HG03103 (cell line): ENCODE measurements around the gene ARHGAP10.
A peak's percentile ranks its signal among the peaks of the same experiment; 100 is the strongest.

ENCODE experiments used
- ATAC-seq: cut with Tn5 transposase; IDR thresholded peaks from one replicate; pipeline ENCODE4 v1.9.1; 2021; ENCODE audit warnings: low read depth; ENCODE audit not compliant: unreplicated experiment

ARHGAP10 gene

DNA sequence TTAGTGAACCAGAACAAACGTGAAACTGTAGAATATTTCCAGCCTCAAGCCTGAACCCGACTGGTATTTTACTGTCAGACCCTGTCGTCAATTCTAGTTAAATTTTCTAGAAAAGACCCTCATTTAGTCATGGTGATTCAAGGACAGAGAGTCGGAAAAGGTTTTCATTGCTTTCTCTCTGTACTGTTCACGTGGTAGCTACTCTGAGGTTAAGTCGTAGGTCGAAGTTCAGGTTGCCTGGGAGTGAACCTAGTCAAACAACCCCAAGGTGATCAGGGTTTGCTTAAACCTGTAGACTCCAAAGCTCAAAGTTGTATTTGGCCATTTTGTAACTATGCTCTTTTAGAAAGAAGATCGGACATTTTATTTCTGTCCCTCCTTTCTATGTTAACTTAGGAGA lies 283.6 kb downstream of the ARHGAP10 start:
- ATAC-seq: no peak

DNA sequence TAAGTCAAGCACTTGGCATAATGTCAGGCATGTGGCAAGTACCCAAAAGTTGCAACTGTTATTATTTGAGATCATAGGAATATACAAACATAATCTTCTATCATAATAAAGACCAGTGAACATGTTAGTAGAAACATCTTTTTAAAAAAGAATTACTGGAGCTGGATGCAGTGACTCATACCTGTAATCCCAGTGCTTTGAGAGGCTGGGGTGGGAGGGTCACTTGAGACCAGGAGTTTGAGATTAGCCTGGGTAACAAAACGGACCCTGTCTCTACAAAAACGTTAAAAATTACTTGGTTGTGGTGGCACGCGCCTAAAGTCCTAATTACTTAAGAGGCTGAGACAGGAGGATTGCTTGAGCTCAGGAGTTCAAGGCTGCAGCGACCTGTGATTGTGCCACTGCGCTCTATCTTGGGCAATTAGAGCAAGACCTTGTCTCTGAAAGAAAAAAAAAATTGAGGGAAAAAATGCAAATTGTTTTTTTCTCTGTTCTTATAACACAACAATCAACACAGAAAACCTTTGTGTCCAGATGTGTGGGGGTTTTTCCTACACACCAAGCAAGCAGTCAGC lies 284.3 kb downstream of the ARHGAP10 start:
- ATAC-seq: no peak

DNA sequence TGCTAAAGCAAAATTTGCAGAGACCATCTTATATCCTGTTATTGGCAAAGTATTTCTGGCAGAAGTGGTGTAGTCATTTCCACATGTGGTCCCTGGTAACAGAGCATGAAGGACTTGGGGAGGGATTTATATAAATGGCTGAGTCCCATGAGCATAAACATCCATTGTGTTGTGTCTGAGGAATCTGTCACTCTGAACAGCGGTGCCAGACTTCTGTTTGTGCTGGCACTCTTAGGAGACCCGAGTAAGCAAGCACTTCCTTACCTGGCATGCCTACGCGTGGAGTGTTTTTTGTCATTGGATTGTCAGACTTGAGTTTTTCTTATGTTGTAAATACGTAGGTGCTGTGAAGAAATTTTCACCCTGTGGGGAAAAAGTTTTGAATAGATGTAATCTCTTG lies 285.9 kb downstream of the ARHGAP10 start:
- ATAC-seq: no peak

DNA sequence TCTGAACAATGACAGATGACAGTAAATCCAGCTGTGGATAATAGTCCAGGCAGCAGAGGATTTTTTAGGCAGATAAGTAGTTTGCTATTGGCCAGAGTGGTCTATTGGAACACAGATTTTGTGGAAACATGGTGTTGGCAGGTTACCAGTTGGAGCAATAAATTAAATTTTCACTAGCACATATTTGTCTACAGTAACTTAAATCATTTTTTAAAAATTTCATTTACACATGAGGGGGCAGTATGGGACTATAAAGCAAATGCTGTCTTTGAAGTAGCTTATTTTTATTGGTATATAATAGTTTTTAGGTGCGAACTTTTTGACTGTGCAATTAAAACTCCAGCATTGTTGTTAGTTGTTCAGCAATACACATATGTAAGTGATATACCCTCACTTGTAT lies 289.8 kb downstream of the ARHGAP10 start:
- no peak for ATAC-seq

DNA sequence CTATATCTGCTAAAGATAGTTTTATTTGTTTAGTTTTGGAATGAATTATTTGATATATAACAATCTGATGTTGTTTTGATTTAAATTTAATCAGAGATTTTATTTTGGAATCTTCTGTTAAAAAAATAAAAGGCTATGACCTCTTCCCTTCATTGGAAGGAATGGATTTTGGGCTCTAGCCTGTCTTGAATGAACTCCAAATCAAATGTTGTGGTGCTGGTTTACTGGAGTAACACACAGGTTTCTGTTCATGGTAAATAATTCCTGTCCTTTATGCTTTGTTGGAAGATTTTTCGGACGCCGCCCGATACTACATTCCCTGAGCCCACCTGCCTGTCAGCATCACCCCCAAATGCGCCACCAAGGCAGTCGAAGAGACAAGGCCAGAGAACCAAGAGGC lies 291.1 kb downstream of the ARHGAP10 start:
- ATAC-seq: no peak

DNA sequence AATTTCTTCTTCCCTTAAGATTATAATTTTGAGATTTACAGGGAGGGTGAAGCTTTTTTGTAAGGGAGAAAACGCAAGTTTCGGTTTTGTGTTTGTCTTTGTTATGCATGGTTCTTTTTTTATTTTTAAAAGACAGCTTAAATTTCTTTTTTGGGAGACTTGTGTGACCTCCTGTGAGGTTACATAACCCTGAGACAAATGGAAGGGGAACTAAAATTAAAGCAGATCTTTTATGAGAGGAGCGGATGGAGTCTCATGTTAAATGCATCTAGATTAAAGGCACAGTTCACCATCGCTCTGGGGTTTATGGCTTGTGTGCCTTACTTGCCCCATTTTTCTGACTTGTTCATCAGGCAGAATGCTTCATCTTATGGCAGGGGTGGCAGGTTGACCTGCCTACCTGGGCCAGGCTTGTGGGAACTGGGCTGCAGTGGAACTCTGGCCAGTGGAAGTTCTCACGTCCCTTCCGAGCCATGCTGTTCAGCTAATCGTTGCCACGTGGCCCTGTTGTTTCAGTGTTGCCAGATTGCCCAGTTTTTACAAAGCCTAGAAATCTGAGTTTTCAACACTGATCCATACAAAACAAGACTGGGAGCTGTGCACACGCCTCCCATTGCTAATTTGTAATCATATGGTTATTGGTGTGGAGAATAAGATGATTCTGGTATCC lies 291.8 kb downstream of the ARHGAP10 start:
- no peak for ATAC-seq

DNA sequence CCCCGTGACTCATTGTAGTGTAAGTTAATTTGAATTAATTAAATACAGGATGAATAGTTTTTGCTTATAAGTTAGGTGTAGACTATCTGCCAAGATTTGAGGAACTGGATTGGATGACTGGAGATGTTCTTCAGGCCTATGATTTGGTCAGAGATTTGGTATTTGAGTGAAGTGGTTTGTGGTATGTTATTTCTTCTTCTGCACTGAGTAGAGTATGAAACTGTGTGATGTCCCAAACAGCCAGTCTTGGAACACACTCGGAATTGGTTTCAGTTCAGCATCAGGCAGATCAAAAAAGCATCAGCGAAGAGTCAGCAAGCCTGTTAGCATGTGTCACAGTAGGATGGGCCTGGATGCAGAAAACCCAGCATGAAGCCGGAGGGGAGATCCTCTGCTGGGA lies 294.1 kb downstream of the ARHGAP10 start:
- no peak for ATAC-seq

DNA sequence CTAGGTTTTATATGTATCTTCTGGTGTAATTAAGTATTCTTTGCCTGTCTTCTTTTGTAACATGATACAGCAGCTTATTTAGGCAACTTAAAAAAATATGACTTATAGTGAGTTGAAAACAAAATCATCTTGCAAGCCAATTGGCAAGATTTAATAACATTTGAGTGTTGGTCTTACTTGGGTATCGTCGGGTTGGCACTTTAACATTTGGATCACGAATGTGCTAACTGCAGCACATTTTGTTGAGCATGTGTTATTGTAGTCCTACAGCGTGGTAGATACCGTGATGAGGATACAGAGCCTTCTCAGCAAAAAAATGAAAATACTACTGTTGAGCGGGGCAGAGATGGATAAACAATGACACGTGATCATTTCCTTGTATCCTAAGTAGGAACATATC lies 295.3 kb downstream of the ARHGAP10 start:
- no peak for ATAC-seq

DNA sequence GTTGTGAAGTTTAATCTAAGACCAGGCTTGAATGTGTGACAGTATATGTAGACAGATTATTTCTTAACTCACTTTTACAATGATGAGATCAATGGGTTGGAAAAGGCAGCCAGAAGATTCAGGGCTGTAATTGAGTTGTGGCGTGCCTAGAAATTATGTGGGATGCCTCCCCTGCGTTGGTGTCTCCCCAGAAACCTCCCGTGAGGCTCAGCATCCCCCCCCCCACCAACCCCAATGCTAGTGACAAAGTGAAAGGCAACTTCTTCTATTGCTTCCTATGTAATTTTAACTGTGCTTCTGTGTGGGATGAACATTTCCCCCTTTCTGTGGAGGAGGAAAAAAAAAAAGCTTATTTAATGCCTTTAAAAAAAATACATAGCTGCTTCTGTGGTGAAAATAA lies 297.9 kb downstream of the ARHGAP10 start:
- ATAC-seq: no peak

DNA sequence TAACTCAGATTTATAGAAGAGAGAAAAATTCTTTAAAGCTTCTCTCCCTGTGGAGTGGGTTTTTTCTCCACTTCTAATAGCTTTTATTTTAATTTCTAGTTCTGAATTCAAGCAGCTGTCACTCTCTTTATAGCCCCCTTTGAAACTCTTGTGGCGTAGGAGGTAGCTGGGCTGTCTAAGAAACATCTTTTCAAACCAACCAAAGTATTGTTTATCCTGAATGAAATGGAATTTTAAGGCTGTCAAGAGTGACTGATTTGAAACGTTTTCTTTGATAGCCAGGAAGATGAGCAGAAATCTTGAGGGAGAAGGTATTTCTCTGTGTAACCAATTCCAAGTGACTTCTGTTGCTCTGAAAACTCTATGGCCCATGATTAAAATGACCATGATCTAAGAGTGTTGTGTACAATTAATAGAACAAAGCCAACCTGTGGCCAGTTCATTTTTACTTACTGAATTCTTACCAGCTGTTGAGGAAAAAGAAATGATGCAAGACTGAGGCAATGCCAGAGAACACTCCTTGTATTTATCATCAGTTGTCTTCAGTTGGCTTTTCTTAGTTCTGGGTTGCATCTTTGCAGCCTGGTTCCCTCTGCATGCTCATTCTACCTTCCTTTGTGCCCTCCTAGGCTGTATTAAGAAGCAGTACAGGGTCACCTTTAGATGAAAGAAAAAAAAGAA lies 298.4 kb downstream of the ARHGAP10 start:
- ATAC-seq: no peak

DNA sequence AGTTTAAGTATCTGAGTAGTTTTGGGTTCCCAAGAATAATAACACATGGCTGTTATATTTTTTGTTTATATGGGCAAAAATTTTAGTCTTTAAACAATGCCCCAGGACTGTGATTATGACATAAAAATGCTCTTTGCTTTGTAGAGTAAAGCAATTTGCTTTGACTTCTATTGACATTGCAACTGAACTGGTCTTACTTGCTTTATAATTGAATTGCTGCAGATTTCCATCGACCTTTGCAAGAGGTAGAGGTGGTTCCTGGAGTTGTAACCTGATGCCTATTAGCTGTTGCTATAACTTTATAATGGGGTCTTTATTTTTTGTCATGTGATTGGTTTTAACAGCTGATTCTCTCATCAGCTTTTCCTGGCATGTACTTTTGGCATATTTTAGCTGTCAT lies 302.9 kb downstream of the ARHGAP10 start:
- no peak for ATAC-seq

DNA sequence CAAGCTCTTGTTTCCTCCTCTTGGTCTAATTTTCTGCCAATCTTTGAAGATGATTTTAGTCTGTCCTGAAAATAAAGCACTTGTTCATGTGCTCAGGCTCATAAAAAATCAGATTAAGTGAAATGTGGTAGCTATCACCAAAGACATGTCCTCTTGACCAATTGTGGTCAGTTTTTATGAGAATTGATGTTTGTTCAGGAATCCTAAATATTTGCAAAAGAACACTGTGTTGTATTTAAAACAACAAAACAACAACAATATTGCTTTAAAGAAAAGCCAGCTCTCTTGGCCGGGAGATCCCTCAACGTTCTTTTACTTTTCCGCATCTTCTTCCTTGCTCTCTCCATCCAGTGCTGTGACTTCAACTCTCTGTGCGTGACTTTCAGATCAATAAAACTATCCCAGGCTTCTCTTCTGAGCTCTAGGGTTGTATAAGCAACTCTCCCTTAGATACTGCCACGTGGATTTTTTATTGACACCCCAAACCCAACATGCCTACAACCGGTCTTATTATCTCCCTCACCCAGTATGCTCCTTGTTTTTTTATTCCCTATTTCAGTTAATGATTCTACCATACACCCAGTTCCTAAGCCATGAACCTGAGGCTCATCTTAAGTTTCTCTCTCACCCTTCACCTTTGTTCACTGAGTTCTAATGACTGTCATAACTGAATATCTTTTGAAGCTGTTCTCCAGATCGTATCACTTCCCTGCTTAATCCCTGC lies 309.9 kb downstream of the ARHGAP10 start:
- no peak for ATAC-seq

DNA sequence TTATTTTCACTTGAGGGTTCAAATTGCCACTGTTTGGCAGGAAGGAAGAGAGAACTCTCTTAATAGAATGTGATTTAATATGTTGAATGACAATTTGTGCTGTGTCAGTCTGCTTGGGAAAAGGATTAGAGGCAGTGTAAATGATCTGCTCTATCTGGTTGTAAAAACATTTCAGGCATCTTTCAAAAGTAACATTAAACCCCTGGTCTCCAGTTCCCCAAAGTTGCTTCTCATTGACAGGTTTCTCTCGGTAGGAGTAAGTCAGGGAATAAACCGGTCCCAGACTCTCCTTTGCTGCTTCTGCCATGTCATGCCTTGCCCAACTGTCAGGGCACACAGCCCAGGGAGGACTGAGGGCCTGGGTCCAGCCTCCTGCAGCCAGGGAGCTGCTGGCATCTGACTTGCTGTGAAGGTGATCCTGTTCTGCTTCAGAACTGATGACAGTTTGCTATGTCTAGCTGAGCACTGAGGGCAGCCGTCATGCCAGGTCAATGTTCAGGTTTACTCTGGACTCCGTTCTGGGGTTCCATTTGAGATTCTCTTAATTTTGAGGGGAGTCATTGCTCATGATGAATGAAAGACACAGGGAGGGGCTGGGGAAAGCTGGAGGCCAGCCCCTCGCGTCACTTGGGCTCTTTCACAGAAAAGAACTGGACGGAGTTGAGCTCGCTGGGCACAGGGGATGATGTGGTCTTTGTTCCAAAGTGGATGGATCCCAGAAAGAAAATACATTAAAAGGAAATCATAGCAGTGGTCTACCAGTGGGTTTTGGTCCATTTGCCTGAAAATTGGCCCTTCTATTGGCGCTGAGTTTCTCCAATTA lies 312.4 kb downstream of the ARHGAP10 start:
- no peak for ATAC-seq

DNA sequence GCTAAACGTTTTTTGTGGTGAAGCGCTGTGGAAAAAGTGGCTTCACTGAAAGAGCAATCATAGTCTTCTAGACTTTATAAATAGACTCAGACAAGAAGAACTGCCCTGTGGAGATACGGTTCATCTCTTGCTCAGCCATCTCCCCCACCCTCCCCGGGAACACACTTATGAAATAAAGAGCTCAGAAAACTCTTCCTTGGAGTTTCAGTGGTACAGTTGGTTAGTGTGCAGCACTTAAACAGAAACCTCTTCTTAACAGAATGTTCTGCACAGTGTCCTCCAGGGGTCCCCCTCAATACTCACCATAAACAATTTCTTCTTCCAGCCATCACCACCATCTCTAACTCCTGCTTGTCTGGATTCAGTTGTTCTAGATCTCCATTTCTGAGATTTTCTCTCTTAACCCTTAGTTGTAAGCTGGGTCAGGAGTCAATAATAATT lies 313.0 kb downstream of the ARHGAP10 start:
- peak; percentile 95 for ATAC-seq

DNA sequence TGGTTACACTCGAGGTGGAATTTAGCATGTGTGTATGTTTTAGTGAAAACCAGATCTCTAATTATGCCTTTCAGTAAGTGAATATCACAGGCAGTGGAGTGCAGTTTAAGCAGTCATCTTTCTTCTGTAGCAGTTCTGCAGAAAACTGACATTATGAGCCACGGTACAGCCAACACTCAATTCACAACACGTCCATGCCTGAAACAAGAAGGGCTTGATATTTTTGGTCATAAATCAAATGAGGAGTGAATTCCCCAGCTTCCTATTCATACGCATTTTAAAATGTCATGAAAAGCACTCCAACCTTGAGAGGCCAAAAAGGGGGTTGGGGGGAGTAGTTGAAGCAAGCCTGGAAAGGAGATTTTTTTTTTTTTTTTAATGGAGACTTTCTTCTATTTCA lies 316.7 kb downstream of the ARHGAP10 start:
- ATAC-seq: no peak

DNA sequence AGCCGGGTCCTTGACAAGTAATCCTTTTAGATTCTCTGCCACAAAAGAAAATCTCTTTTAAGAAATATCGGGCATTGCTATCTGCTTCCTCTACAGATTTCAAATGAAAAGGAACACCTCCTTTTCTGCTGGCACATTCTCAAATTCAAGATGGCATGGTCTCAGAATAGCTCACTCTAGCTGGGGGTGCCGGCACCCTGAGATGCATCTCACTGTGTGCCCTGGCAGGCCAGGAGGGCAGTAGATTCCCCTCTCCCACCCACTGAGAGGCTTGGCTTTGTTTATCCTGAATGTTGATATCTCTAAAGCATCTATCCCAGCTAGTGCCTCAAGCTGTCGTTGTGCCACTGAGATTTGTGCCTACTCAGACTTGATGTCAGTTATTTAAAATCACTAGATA lies 319.5 kb downstream of the ARHGAP10 start:
- no peak for ATAC-seq

DNA sequence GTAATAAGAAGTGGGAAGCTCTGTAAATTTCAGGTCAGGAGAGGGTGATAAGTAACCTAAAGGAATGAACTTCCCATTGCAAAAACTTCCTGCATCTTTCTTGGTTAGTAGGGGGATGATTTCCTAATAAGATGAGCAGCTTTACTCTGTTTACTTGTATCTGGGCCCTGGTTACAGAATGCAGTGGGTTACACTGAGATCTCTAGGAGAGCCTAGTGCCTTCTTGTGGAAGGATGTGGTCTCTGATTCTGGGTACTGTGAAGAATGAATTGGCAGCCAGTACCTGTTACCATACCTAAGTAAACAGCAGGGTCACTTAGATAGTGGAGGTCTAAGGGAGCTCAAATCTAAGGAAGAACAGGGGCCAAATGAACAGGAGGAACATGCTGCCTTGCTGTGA lies 320.6 kb downstream of the ARHGAP10 start:
- ATAC-seq: no peak

DNA sequence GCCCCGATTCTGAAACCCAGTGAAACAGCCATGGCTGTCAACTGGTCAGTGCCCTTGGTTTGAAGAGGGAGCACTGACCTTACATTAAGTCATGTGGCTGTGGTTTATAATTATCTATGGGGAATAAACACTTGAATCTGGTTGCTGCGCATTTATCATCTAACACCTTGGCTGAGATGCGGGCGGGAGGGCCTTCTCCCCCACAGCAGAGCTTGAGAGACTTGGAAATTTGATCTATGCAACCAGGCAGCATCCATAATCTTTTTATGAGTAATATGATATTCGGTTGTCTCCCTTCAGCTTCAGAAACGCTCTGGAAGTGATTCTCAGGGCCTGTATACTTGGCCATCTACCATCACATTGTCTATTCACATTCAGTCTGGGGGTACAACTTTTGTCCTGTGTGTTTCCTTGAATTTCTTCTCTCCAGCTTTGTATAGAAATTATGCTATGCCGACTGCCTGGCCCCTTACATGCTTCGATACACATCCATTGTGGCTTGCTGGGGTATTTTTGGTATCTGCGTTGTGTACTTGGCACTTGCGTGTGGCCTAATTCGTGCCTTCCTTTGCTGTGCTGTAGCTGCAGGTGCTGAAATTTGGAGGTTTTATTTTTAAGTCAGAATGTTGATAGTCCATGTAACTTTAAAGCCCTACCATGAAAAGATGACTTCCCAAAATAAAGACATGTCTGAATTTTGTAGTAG lies 321.6 kb downstream of the ARHGAP10 start:
- no peak for ATAC-seq

DNA sequence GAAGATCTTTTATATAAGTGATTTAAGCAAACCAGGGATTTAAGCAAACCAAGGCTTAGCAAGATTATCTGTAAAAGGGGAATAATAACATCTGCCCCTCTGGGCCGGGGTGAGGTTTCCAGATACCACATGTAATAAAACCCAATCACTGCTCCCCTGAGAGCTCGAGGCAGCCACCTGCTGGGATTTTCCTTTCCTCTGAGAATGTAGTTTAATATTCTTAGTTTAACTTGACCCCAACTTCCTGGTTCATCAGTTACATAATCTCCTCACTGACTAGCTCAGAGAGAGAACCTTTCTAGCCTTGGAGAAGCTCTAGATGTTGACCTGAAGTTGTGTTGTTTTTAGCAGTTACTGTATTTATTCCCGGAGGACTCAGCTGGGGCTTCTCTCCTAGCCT lies 322.4 kb downstream of the ARHGAP10 start:
- no peak for ATAC-seq

DNA sequence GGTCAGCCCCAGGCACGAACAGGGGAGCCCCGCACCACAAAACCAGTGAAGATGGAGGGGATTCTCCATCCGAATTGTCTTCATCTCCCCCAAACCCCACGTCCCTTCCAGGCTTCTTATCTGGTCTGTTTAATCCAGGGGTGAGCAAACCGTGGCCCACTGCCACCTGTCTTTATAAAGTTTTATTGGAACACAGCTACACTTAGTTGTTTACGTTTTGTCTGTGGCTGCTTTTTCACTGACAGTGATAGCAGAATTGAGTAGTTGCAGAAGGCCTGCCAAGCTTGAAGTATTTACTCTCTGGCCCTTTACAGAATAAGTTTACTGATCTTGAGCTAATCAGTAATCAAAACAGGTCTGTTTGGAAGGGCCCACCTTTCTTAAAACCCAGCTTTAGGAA lies 324.0 kb downstream of the ARHGAP10 start:
- ATAC-seq: no peak
